ENCODE data around the gene RUNX3.

DNA sequence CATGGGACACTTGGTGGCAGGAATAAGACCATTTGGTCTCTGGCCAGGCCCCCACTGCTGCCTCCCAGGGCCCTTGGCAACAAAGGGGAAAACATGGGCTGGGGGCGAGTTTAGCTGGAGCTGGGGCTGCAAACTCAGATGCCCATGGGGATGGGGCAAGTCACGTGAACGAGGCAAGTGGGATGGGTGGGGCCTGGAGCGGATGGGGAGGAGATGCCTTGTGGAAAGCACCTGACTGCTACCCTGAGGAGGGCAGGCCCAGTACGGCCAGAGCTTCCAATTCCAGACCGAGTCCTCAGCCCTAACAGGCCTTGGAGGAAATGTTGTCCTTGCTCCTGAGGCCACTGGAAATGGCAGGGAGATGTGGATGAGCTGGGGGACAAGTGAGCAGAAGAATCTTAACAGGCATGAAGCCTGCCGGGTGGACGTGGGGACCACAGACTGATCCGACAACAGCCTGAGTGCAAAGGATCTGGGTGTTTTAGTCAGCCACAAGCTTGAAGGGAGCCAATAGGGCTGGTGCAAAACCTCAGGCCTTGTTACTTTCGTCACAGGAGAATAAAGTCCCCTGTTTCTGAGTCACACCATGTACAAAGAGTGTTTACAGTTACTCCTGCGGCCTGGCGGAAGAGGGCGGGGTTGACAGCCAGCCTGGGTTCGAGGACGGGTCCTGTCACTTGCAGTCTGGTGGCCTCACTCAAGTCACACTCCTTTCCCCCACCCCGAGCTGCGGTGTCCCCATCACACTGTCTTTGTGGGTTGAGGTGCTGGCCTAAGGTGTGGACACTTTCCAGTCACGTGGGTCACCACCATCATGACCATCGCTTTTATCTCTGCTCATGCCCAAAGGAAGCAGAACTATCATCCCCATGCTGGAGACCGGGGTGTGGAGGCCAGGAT lies 19.1 kb downstream of the RUNX3 start:
- TF ChIP-seq, protein P1, sequence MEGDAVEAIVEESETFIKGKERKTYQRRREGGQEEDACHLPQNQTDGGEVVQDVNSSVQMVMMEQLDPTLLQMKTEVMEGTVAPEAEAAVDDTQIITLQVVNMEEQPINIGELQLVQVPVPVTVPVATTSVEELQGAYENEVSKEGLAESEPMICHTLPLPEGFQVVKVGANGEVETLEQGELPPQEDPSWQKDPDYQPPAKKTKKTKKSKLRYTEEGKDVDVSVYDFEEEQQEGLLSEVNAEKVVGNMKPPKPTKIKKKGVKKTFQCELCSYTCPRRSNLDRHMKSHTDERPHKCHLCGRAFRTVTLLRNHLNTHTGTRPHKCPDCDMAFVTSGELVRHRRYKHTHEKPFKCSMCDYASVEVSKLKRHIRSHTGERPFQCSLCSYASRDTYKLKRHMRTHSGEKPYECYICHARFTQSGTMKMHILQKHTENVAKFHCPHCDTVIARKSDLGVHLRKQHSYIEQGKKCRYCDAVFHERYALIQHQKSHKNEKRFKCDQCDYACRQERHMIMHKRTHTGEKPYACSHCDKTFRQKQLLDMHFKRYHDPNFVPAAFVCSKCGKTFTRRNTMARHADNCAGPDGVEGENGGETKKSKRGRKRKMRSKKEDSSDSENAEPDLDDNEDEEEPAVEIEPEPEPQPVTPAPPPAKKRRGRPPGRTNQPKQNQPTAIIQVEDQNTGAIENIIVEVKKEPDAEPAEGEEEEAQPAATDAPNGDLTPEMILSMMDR (conservative IDR thresholded peaks at IDR 0.05; ENCODE audit: low read length) = no peak
- TF ChIP-seq EZH2phosphoT487 (IDR thresholded peaks at IDR 0.05; ENCODE audit: borderline replicate concordance) = no peak
